Caco-2 (cell line): ENCODE measurements around the gene CC2D1B. TPM values are rescaled to one million over a fixed set of nuclear protein-coding genes. Genes with fewer than 3 reads are reported as not detected.

Experiments used
- BruUV-seq: library from RNA; stranded (reverse); fragments of 400-500 nt; replicated peaks from 2 replicates; lab custom pipeline; 2021; lab: Mats Ljungman, UMichigan
- CTCF ChIA-PET: fragments of 300-600 bp; sonication (Branson Sonifier 250); formaldehyde crosslinking; loops from one replicate; lab custom pipeline; 2022; ENCODE audit warnings: antibody characterized with exemption; lab: Charles Lee
- POLR2A ChIA-PET: fragments of 300-600 bp; sonication (Branson Sonifier 250); formaldehyde crosslinking; loops from one replicate; lab custom pipeline; 2022; ENCODE audit warnings: antibody characterized with exemption; lab: Charles Lee
- DNase-seq, 2 experiments: peaks; one replicate each; pipeline versions ENCODE4 v3.0.0 to v3.0.0-alpha.2; 2020 to 2022
- H3K27me3 ChIP-seq: replicated peaks from 2 replicates; pipeline ENCODE4 v1.6.0; 2011; ENCODE audit warnings: low read length; ENCODE audit not compliant: control insufficient read depth, insufficient read depth
- H3K36me3 ChIP-seq: 2 replicates; pipeline ENCODE4 v1.5.1; 2011; ENCODE audit warnings: low read length; ENCODE audit not compliant: control insufficient read depth, insufficient read depth
- H3K4me1 ChIP-seq: fragments of 250-450 bp; sonication (Bioruptor Pico); 2 replicates; pipeline ENCODE4 v1.5.1; 2020; ENCODE audit warnings: mild to moderate bottlenecking
- H3K4me3 ChIP-seq: 2 replicates; pipeline ENCODE4 v1.5.1; 2011; ENCODE audit warnings: low read depth, mild to moderate bottlenecking, control low read depth, low read length
- H3K9me3 ChIP-seq: fragments of 250-450 bp; sonication (Bioruptor Pico); 2 replicates; pipeline ENCODE4 v1.5.1; 2020; ENCODE audit warnings: mild to moderate bottlenecking, moderate library complexity
- H3K27ac Mint-ChIP-seq: one replicate; pipeline ENCODE4 v1.8.0; 2022; ENCODE audit warnings: mixed read lengths; ENCODE audit not compliant: unreplicated experiment
- H3K27me3 Mint-ChIP-seq: one replicate; pipeline ENCODE4 v1.8.0; 2022; ENCODE audit warnings: mixed read lengths; ENCODE audit not compliant: insufficient read depth, unreplicated experiment
- H3K36me3 Mint-ChIP-seq: one replicate; pipeline ENCODE4 v1.8.0; 2022; ENCODE audit warnings: mild to moderate bottlenecking, mixed read lengths; ENCODE audit not compliant: insufficient read depth, unreplicated experiment
- H3K4me1 Mint-ChIP-seq: one replicate; pipeline ENCODE4 v1.8.0; 2022; ENCODE audit warnings: low read depth, mixed read lengths; ENCODE audit not compliant: unreplicated experiment
- H3K4me3 Mint-ChIP-seq: one replicate; pipeline ENCODE4 v1.8.0; 2022; ENCODE audit warnings: mild to moderate bottlenecking, moderate library complexity, mixed read lengths; ENCODE audit not compliant: unreplicated experiment
- H3K9me3 Mint-ChIP-seq: one replicate; pipeline ENCODE4 v1.8.0; 2022; ENCODE audit warnings: mixed read lengths; ENCODE audit not compliant: unreplicated experiment
- CTCF ChIP-seq, 2 experiments: fragments of 200-600 bp in 1 of 2; IDR thresholded peaks; 1 replicate in 1 of 2; 2 replicates in 1 of 2; pipeline versions ENCODE4 v1.5.1 to v1.8.0; 2011 to 2022; ENCODE audit warnings: antibody characterized with exemption in 1 of 2, control low read depth in 1 of 2, inconsistent platforms in 1 of 2, low read depth in 1 of 2, low read length in 1 of 2, mild to moderate bottlenecking in 1 of 2, moderate library complexity in 1 of 2; ENCODE audit not compliant: insufficient read depth in 1 of 2, severe bottlenecking in 1 of 2, unreplicated experiment in 1 of 2
- intact Hi-C: fragments of 100-400 bp; cut with micrococcal nuclease; formaldehyde crosslinking; loops from one replicate; pipeline ENCODE4 v1.10.0; 2022; ENCODE audit not compliant: unreplicated experiment
- total RNA-seq: library from RNA; stranded (reverse); gene quantifications from 2 replicates; pipeline ENCODE4 v1.2.3, GENCODE V29; 2022

Gene CC2D1B
- total RNA-seq, 1 experiment from 2014 or later, result 31.1 TPM

DNA sequence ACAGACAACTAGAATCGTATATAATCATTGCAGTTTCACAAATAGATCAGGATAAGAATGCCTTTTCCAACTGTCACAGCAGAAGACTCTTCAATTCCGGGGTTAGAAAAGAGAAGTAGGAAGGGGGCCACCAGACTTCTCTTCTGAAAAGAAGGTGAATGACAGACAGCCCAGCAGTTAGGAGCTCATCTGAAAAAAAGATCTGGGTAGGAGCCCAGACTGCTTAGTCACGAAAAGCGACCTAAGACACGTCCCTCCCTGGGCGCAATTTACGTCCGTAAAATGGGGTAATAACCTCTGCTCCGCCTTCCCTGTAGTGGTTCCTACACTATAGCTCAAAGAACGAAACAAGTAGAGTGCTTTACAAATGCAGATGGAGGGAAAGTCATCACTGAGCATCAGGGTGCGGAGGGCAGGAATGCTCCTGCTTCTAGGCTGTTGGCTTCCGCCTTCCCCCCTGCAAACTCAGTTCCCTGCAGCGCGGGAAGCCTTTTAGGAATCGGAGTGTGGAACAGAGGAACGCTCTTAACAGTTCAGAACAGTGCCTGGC is 37.6 kb upstream of the CC2D1B start:
- peak overlapping the region; percentile 91 for H3K27ac Mint-ChIP-seq
- H3K36me3 Mint-ChIP-seq, result peaks cover 45% of the 10 kb centered on the region
- TF ChIP-seq CTCF (IDR thresholded peaks at IDR 0.05; ENCODE audit: insufficient read depth in 1 of 2, low read depth in 1 of 2, low read length in 1 of 2, severe bottlenecking in 1 of 2, unreplicated experiment in 1 of 2), result no peak
- DNase-seq, result peak; percentile 31 to 40
- H3K9me3 Mint-ChIP-seq, result no peaks in the 10 kb centered on the region
- no peaks in the 10 kb centered on the region for H3K4me1 Mint-ChIP-seq
- ChIA-PET POLR2A (interaction anchor here (0.6 to 2.7 kb wide), 7 partner anchors 9 to 793 kb away, joined by 3 to 14 read pairs (median 4); partner anchors contain the start of genes CC2D1B and TUT4), CTCF (interaction anchor here (0.6 to 1.5 kb wide), 4 partner anchors 25 to 283 kb away, joined by 4 to 7 read pairs (median 6); no protein-coding TSS in a partner anchor)
- peaks cover 2% of the 10 kb centered on the region; the same call in 1 of the 2 replicates for H3K36me3 ChIP-seq
- H3K27me3 Mint-ChIP-seq, result no peaks in the 10 kb centered on the region
- TSS peak; percentile 61 for BruUV-seq
- H3K4me3 Mint-ChIP-seq, result peak overlapping the region; percentile 87
- H3K4me3 ChIP-seq, result peak overlapping the region; percentile 60
- H3K27me3 ChIP-seq, result no peaks in the 10 kb centered on the region
- H3K9me3 ChIP-seq, result no peaks in the 10 kb centered on the region
- peaks cover 17% of the 10 kb centered on the region for H3K4me1 ChIP-seq
- intact Hi-C loops, result loop anchor here (1.0 to 5.0 kb wide), 2 partner anchors 37 to 284 kb away; partner anchors contain the start of gene CC2D1B

DNA sequence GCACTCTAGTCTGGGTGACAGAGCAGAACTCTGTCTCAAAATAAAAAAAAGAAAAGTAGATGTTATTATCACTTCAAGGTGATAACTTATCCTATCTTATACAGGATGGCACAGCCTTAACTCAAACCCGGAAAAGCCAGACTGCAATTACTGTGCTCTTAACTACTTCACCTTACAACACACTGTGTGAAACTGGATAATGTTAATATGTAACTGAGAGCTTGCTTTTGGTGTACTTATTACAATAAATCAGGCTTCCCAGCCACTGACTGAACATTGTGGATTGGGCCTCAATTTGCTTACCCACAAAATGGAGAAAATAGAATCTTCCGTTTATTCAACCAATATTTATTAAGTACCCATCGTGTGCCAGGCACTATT is 36.8 kb upstream of the CC2D1B start:
- intact Hi-C loops, result loop anchor here (5.0 kb wide), 1 partner anchor 284 kb away; no protein-coding TSS in a partner anchor
- Histone ChIP-seq H3K9me3 (no peaks in the 10 kb centered on the region), H3K36me3 (no peaks in the 10 kb centered on the region), H3K4me3 (peak overlapping the region; percentile 60), H3K4me1 (peaks cover 17% of the 10 kb centered on the region), H3K27me3 (no peaks in the 10 kb centered on the region)
- peak overlapping the region; percentile 87 for H3K4me3 Mint-ChIP-seq
- ChIA-PET POLR2A (no interaction called here), CTCF (no interaction called here)
- no peaks in the 10 kb centered on the region for H3K4me1 Mint-ChIP-seq
- H3K36me3 Mint-ChIP-seq, result peaks cover 41% of the 10 kb centered on the region
- H3K27me3 Mint-ChIP-seq, result no peaks in the 10 kb centered on the region
- BruUV-seq, result no TSS peak
- H3K9me3 Mint-ChIP-seq, result no peaks in the 10 kb centered on the region
- TF ChIP-seq CTCF (IDR thresholded peaks at IDR 0.05; ENCODE audit: insufficient read depth in 1 of 2, low read depth in 1 of 2, low read length in 1 of 2, severe bottlenecking in 1 of 2, unreplicated experiment in 1 of 2), result no peak
- no peak for DNase-seq
- H3K27ac Mint-ChIP-seq, result peak overlapping the region; percentile 91

GRCh38 chr1:52400131-52400530 is 34.1 kb upstream of the CC2D1B start:
- H3K27me3 Mint-ChIP-seq, result no peaks in the 10 kb centered on the region
- Histone ChIP-seq H3K36me3 (no peaks in the 10 kb centered on the region), H3K9me3 (no peaks in the 10 kb centered on the region), H3K27me3 (no peaks in the 10 kb centered on the region), H3K4me1 (peaks cover 9% of the 10 kb centered on the region; the same call in 1 of the 2 replicates), H3K4me3 (no peak overlapping the region)
- TF ChIP-seq CTCF (IDR thresholded peaks at IDR 0.05; ENCODE audit: insufficient read depth in 1 of 2, low read depth in 1 of 2, low read length in 1 of 2, severe bottlenecking in 1 of 2, unreplicated experiment in 1 of 2), result no peak
- no peak overlapping the region for H3K27ac Mint-ChIP-seq
- no peak overlapping the region for H3K4me3 Mint-ChIP-seq
- DNase-seq, result no peak
- no peaks in the 10 kb centered on the region for H3K4me1 Mint-ChIP-seq
- peaks cover 42% of the 10 kb centered on the region for H3K36me3 Mint-ChIP-seq
- CTCF ChIA-PET, result interaction anchor here (0.6 kb wide), 1 partner anchor 269 kb away, joined by 3 read pairs; no protein-coding TSS in a partner anchor
- H3K9me3 Mint-ChIP-seq, result no peaks in the 10 kb centered on the region
- intact Hi-C loops, result loop anchor here (5.0 kb wide), 1 partner anchor 287 kb away; no protein-coding TSS in a partner anchor
- no TSS peak for BruUV-seq
- POLR2A ChIA-PET, result no interaction called here
